Activated B cell treated with CpG ODN at 0.5 μM for 24 hours (primary cell): ENCODE results near the gene ANKRD22. TPM values are rescaled to one million over a fixed set of nuclear protein-coding genes. Genes with fewer than 3 reads are reported as not detected.

ENCODE experiments used
- ATAC-seq: fragments of 200-7000 bp; cut with Tn5 transposase; one replicate; pipeline ENCODE4 v1.10.0; 2021; ENCODE audit warnings: low read depth, mild to moderate bottlenecking, moderate library complexity
- CTCF ChIA-PET: fragments of 350-600 bp; sonication (Branson Sonifier 250); formaldehyde crosslinking; loops from one replicate; lab custom pipeline; 2021; ENCODE audit warnings: antibody characterized with exemption; lab: Charles Lee
- POLR2A ChIA-PET: fragments of 350-600 bp; sonication (Branson Sonifier 250); formaldehyde crosslinking; loops from one replicate; lab custom pipeline; 2021; ENCODE audit warnings: antibody characterized with exemption; lab: Charles Lee
- DNase-seq: peaks from one replicate; pipeline ENCODE4 v3.0.0; 2022
- H3K27ac Mint-ChIP-seq: one replicate; pipeline ENCODE4 v1.8.0; 2020; ENCODE audit warnings: mixed read lengths
- H3K27me3 Mint-ChIP-seq: one replicate; pipeline ENCODE4 v1.8.0; 2021; ENCODE audit warnings: mixed read lengths
- H3K36me3 Mint-ChIP-seq: one replicate; pipeline ENCODE4 v1.8.0; 2021; ENCODE audit warnings: low read depth, mixed read lengths
- H3K4me1 Mint-ChIP-seq: one replicate; pipeline ENCODE4 v1.8.0; 2021; ENCODE audit warnings: mixed read lengths
- H3K4me3 Mint-ChIP-seq: one replicate; pipeline ENCODE4 v1.8.0; 2020; ENCODE audit warnings: mild to moderate bottlenecking, mixed read lengths
- H3K9me3 Mint-ChIP-seq: one replicate; pipeline ENCODE4 v1.8.0; 2020; ENCODE audit warnings: mixed read lengths
- intact Hi-C: fragments of 100-400 bp; cut with micrococcal nuclease; formaldehyde crosslinking; loops from one replicate; pipeline ENCODE4 v1.15.1; 2024
- total RNA-seq: library from RNA; stranded (reverse); gene quantifications from 2 replicates; pipeline ENCODE4 v1.2.3, GENCODE V29; 2022
- TF ChIP-seq, protein P1 (sequence below): fragments of 200-600 bp; IDR thresholded peaks from one replicate; pipeline ENCODE4 v1.8.0; 2022; ENCODE audit warnings: antibody characterized with exemption, mild to moderate bottlenecking

ANKRD22 gene
- total RNA-seq, 1 donor from 2014 or later, result not detected

DNA sequence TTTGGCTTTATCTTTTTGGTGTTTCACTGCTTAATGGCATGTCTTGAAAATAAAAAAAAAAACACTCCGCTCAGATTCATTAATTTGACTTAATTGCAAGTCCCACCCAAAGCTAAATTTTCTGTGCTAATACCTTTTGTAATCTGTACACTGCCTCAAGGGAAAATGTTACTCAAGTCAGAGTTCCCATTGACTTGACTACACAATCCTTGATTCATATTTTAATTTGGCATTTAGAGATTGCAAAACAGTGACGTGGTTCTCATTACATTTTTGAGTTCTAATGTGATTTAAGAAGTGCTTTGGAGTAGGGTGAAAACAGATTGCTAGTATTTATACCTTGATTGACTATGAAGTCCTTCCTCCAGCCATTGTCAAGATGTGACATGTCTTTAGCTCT lies 70.4 kb downstream of the ANKRD22 start:
- peaks cover 2% of the 10 kb centered on the region for H3K27me3 Mint-ChIP-seq
- no peak for DNase-seq
- intact Hi-C loops, result no loop called here

More for the DNA sequence above, 70.4 kb downstream of the ANKRD22 start:
- Mint-ChIP-seq H3K9me3 (no peaks in the 10 kb centered on the region), H3K4me3 (no peak overlapping the region), H3K27ac (no peak overlapping the region), H3K36me3 (no peaks in the 10 kb centered on the region), H3K4me1 (no peaks in the 10 kb centered on the region)
- CTCF ChIA-PET, result no interaction called here
- TF ChIP-seq, protein P1, sequence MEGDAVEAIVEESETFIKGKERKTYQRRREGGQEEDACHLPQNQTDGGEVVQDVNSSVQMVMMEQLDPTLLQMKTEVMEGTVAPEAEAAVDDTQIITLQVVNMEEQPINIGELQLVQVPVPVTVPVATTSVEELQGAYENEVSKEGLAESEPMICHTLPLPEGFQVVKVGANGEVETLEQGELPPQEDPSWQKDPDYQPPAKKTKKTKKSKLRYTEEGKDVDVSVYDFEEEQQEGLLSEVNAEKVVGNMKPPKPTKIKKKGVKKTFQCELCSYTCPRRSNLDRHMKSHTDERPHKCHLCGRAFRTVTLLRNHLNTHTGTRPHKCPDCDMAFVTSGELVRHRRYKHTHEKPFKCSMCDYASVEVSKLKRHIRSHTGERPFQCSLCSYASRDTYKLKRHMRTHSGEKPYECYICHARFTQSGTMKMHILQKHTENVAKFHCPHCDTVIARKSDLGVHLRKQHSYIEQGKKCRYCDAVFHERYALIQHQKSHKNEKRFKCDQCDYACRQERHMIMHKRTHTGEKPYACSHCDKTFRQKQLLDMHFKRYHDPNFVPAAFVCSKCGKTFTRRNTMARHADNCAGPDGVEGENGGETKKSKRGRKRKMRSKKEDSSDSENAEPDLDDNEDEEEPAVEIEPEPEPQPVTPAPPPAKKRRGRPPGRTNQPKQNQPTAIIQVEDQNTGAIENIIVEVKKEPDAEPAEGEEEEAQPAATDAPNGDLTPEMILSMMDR, result no peak
- ATAC-seq, result no peak
- POLR2A ChIA-PET, result no interaction called here

Other genes starting within 250 kb of the ANKRD22 start
- not detected in 2 replicates for gene LIPF, start 187.4 kb downstream of the ANKRD22 start, total RNA-seq
- gene LIPK, start 145.6 kb downstream of the ANKRD22 start, total RNA-seq, result not detected in 2 replicates
- gene LIPN, start 91.8 kb downstream of the ANKRD22 start, total RNA-seq, result 0.24 and 0.27 TPM in 2 replicates
- not detected in 2 replicates for gene LIPM, start 49.1 kb downstream of the ANKRD22 start, total RNA-seq
- 38.7 and 44.5 TPM in 2 replicates for gene STAMBPL1, start 28.4 kb upstream of the ANKRD22 start, total RNA-seq
- 1.5 and 2.4 TPM in 2 replicates for gene ACTA2, start 100.9 kb upstream of the ANKRD22 start, total RNA-seq
- gene FAS, start 139.0 kb upstream of the ANKRD22 start, total RNA-seq, result 18.2 and 22.6 TPM in 2 replicates